HG03103 (cell line): ENCODE measurements around the gene NCCRP1.
"Not testable (repeated sequence)": the region's sequence is repeated elsewhere in the genome, so short reads cannot be mapped to it uniquely, and the experiment has no call there.

Source experiments
- ATAC-seq: cut with Tn5 transposase; IDR thresholded peaks from one replicate; pipeline ENCODE4 v1.9.1; 2021; ENCODE audit warnings: low read depth; ENCODE audit not compliant: unreplicated experiment

The NCCRP1 gene

DNA sequence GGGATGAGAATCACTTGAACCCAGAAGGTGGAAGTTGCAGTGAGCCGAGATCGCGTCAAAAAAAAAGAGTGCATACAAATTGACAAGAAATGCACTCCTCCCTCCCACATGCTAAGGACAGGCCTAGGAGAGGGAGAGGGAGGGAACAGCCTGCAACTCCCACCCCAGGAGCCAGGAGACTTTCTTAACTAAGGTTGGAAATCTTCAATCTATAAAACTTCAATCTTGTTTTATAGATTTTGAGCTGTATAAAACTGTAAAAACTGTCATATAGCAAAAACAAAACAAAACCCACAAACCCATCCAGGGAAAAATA is 8.6 kb downstream of the NCCRP1 start:
- ATAC-seq, result no peak

DNA sequence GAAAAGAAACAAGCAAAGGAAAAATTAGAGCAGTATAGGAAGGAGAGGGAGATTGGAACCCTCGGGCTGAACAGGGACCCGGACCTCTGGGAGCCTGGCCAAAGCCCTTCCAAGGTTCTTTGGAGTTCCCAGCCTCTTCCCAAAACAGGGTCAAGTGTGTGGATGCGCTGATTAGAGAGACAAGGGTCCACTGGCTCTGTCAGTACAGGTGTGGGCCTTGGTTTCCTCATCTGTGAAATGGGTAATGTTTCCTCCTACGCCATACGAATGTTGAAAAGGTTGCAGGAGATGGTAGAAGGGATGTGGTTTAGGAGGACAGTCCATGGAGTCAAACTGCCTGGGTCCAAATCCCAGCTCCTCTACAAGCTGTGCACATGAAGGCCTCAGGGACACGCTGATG is 9.4 kb downstream of the NCCRP1 start:
- no peak for ATAC-seq

DNA sequence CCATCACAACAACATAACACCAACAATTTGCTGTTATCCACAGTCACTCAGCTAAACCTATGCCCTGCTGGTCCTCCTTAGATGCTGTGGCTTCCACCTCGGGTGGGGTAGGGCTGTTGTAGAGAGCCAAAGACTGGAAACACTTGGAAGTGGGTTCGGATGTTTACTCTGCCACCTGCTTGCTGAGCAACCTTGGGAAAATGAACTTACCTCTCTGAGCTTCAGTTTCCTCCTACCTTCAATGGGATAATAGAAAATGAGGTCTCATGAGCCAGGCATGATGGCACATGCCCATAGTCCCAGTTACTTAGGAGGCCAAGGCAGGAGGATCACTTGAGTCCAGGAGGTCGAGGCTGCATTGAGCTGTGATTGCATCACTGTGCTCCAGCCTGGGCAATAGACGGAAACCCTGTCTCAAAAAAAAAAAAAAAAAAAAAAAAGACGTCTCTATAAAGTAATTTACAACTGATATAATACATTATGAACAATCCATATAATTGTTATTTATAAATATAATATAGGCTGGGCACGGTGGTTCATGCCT is 10.6 kb downstream of the NCCRP1 start:
- no peak for ATAC-seq

DNA sequence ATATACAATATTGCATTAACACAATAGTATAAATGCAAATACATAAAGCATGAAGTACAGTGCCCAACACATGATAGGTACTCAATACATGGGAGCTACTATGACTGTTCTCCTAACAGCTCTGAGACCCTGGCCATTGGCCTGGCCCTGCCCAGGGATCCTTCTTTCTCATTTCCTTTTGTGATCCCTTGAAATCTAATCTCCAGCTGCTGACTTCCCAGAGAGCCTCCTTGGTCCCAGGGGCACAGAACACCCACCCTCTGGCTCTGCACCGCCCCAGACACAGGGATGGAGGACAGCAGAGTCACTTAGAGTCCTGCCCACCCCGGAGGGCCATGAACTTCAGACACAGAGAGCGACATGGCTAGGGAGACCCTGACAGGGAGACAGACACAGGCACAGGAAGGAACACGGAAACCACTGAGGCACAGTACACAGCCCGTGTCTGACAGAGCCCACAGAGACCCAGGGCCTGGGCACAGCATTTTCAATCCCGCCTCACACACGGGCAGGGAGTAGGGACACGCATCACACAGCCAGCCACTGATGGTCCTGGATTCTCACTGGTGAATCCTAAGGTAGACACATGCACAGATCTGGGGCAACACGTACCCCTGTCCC is 11.5 kb downstream of the NCCRP1 start:
- ATAC-seq, result no peak

DNA sequence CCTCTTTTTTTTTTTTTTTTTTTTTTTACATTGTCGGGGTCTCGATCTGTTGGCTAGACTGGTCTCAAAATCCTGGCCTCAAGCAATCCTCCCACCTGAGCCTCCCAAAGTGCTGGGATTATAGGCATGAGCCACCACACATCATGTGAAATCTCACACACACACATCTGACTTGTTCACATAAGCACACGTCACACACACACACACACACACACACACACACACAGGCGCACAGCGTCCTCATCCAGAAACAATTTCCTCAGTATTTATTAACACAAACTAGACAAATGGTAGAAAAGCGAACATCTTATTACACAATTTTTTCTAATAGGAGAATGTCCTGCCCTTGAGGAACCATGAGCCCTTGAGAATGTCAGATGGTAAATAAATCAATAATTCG is 12.4 kb downstream of the NCCRP1 start:
- no peak for ATAC-seq

DNA sequence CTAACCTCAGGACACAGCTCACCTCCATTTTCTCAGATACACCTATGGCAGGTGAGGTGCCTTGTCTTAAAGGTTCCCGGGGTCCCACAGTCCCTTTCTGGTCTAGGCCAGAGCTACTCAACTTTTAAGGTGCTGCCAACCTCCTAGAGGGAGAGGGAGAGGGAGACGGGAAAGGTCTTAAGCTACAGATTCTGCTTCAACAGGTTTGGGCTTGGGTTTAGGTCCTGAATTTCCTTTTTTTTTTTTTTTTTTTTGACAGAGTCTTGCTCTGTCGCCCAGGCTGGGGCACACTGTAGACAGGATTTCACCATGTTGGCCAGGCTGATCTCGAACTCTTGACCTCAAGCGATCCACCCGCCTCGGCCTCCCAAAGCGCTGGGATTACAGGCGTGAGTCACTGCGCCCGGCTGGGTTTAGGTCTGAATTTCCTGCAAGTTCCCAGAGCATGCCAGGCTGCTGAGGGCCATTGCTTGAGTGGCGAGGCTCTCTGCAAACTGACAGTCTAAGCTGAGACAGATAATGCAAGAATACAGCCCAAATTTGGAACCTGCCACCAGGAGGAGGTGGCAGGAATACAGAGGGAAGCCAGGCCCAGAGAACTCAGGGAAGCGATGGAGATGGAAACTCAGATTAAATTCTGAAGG is 15.1 kb downstream of the NCCRP1 start:
- no peak for ATAC-seq

DNA sequence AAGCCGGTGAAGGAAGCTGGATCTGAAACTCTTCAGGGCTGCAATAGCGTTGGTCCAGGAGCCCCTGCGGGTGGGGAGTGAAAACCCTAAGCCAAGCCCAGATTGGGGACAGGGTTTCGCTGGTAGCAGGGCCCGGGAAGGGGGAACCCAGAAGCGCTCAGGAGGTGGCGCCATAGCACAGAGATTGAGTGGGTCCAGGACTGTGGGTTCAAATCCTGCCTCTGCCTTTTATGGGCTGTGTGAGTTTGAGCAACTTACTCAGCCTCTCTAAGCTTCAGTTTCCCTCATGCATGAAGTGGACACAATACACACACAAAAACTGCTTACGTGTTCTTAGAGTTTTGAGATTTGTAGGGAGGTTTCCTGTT is 15.6 kb downstream of the NCCRP1 start:
- no peak for ATAC-seq

DNA sequence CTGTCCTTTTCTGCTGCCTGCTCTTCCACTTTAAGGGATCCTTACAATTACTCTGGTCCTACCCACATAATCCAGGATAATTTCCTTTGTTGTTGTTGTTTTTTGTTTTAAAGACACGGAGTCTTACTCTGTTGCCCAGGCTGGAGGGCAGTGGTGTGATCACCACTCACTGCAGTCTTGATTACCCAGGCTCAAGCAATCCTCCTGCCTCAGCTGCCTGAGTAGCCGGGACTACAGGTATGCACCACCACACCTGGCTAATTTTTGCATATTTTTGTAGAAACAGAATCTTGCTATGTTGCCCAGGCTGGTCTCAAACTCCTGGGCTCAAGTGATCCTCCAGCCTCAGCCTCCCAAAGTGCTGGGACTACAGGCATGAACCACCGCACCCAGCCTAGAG is 18.6 kb downstream of the NCCRP1 start:
- not testable (repeated sequence) for ATAC-seq

DNA sequence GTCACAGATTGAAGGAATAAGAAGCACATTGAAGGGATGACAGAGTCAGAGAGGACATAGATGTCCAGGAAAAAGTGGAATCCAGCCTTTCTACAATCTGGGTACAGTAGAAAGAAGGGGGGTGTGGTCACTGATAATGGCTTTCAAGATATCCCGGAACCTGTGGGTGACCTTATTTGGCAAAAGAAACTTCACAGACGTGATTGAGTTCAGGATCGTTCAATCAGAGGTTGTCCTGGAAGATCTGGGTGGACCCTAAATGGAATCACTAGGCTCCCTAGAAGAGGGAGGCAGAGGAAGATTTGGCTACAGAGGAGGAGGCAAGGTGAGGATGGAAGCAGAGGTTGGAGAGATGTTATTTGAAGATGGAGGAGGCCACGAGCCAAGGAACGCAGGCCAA is 20.3 kb downstream of the NCCRP1 start:
- ATAC-seq, result no peak

DNA sequence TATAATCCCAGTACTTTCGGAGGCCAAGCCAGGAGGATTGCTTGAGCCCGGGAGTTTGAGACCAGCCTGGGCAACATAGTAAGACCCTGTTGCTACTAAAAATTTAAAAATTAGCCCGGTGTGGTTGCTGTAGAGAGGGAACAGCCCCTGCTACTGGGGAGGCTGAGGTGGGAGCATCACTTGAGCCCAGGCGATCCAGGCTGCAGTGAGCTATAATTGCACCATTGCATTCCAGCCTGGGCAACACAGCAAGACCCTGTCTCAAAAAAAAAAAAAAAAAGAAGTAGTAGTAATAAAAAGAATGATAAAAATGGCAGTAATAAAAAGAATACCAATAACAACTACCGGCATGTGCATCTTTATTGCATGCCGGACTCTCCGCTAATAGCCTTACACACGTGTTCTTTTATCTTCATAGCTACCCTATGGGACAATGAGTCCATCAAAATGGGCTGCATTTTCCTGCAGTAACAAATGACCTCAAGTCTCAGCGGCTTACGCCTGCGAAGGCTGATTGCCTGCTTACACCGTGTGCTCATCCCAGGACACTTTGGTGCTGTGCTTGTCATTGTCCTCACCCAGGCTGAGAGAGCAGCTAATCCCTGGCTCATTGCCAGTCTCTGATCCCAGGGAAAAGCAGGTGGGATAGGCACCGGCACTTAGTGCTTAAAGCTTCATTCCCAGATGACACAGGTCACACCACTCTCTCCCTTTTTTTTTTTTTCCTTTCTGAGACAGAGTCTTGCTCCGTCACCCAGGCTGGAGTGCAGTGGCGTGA is 21.7 kb downstream of the NCCRP1 start:
- ATAC-seq, result no peak

DNA sequence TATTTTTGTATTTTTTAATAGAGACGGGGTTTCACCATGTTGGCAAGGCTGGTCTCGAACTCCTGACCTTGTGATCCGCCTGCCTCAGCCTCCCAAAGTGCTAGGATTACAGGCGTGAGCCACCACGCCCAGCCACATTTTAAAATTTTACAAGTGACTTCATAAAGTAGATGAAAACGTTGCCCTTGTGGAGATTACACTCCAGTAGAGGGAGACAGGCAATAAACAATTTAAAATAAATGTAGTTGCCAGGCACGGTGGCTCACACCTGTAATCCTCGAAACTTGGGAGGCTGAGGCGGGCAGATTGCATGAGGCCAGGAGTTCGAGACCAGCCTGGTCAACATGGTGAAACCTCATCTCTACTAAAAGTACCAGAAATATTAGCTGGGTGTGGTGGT is 22.3 kb downstream of the NCCRP1 start:
- not testable (repeated sequence) for ATAC-seq

DNA sequence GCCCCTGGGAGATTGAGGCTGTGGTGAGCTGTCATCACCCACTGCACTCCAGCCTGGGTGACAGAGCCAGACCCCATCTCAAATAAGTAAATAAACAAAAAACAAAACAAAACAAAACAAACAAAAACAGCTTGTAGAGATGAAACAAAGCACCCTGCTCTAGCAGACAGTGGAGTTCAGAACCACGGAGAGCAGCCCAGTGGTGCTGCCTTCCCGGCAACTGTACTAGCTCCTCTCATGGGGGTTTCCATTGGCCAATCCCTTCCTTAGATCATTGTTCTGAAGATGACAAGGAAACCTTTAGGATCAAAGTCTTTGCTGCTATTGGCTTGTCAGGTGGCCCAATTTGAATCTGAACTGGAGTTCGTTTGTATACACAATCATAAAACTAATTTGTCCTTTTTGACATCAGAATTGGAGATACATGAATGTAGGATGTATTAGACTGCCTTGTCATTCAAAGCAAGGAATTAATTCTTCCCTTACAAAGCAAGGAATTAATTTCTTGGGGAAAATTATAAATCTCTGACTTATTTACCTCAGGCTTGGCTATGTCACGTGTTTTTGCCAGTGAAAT is 27.0 kb downstream of the NCCRP1 start:
- ATAC-seq, result no peak

DNA sequence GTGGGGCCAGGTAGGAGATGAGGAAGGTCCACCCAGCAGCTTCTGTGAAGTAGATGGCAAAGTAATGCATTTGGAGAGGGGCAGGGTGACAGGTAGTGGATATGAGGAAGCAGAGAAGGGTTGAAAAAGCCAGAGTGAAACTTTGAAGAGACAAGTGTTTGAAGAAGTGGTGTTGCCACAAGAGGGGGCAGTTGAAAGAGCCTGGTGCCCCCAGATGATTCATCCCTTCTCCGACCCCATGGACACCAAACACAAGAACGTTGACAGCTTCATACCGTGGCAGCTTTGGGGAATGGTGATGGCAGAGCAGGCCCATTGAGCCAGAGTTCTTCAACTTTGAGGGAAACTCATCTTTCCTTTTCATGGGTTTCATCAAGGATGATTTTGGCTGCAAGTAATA is 28.1 kb downstream of the NCCRP1 start:
- ATAC-seq, result no peak

DNA sequence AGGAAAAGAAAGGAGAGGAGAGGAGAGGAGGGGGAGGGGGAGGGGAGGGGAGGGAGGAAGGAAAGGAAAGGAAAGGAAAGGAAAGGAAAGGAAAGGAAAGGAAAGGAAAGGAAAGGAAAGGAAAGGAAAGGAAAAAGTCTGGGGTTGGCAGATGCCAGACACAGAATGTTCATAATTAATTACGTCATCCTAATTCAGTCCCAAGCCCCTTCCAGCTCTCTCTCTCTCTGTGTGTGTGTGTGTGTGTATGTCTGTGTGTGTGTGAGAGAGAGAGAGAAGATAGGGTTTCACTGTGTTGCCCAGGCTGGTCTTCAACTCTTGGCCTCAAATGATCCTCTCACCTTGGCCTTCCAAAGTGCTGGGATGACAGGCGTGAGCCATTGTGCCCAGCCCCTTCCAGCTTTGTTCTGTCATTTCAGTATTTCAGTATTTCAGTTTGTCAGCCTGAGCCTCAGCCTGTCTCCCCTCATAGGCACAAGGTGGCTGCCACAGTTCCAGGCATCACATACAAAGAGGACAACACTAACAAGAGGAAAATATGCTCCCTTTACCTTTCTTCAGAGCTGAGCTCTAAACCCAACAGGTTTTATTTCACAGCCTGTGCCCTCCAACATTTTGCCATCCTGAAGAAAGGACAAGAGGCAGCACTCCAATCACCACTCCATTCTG is 33.5 kb downstream of the NCCRP1 start:
- no peak for ATAC-seq

DNA sequence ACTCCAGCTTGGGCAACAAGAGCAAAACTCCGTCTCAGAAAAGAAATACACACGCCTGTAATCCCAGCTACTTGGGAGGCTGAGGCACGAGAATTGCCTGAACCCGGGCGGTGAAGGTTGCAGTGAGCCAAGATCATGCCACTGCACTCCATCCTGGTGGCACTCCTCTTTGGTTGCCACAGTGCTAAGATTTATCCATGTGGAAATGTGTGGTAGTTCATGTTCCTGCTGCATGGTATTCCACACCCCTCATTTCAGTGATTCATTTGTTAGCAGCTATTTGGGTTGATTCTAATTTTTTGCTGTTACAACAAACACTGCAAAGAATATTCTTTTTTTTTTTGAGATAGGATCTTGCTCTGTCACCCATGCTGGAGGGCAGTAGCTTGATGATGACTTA is 35.9 kb downstream of the NCCRP1 start:
- ATAC-seq, result no peak

DNA sequence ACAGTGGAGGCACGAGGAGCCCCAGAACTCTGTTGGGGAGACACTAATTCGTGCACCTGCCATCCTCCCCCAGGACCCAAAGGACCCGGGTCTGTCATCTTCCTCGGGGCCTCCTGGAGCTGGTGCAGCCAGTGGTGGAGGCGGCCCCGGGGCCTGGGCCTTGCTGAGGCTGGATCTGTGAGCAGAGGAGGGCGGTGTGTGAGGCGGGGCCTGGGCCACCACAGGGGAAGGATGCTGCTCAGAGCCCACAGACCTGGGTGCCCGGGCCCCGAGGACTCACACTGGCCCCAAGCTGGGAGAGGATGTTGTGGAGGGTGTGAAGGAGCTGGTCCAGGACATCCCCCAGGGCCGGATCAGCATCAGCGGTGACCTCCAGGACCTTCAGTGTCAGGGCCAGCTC is 39.8 kb downstream of the NCCRP1 start:
- ATAC-seq, result no peak

DNA sequence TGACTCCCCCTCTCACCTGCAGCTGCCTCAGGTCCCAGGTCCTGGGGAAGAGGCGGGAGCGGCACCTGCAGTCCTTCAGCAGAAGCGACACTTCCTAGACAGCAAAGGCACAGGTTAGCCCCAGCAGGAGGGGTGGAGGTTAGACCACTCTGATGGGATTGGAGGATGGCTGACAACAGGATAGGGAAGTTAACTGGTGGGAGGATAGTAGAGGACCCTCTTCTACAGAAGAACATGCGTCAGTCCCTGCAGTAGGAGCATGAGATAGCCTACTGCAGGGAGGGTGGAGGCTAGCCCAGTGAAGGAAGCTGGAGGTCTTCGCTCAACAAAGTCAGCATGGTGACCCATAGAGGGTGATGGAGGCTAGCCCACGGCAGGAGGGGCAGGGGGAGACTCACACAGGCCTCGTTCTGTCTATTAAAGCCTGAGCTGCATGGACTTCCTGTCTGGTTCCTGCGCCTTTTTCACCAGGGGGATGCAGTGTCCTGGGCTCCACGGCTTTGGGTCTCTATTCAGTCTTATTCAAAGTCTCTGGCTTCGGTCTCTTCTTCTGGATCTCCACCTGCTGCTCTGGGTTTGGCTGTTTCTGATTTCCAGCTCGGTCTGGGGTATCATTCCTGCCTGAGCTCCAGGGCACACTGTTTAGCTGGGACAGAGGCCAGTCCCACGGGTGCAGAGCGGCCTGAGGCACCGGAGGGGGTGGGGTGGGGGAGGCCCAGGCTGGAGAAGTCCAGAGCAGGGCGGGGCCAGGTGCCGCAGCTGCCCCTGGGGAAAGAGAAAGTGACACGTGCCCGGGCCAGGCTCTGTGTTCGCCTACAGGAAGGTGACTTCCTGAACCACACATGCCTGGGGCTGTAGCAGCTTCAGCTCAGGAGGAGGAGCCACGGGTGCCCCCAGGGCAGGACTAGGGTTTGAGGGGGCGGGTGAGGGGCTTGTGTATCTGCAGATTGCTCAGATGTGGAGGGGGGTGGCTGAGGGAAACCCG is 40.7 kb downstream of the NCCRP1 start:
- peak; percentile 61 for ATAC-seq

DNA sequence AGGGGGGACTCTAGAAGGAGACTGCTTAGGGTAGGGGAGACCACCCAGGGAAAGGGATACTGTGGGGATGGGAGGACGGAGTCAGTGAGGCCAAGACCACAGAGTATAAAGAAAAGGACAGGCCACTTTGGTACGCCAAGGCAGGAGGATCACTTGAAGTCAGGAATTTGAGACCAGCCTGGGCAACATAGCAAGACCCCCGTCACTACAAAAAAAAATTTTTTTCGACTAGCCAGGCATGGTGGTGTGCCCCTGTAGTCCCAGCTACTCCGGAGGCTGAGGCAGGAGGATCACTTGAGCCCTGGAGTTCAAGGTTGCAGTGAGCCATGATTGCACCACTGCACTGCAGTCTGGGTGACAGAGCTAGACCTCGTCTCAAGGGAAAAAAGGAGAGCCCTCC is 41.4 kb downstream of the NCCRP1 start:
- ATAC-seq, result no peak

DNA sequence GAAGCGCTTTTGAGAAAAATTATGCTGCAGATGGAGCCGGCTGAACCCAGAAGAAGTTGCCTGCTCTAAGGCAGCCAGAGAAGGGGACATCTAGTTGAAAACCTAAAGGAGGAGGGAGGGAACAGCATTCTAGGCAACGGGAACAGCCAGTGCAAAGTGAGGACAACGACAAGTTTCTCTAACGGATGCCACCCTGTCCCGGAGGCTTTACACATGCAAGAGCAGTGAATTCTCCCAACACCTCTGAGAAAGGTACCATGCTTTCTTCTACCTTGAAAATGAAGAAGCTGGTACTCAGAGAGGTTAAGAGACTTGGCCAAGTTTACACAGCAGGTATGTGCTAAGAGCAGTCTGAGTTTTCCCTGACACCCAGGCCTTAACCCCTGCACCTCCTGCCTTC is 42.2 kb downstream of the NCCRP1 start:
- no peak for ATAC-seq

DNA sequence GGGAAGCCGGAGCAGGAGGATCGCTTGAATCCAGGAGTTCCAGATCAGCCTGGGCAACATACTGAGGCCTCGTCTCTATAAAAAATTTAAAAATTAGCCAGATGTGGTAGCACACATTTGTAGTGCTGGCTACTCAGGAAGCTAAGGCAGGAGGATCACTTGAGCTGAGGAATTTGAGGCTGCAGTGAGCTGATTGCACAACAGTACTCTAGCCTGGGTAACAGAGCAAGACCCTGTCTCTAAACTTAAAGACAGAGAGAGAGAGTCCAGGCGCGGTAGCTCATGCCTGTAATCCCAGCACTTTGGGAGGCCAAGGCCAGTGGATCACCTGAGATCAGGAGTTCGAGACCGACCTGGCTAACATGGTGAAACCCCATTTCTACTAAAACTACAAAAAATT is 43.7 kb downstream of the NCCRP1 start:
- no peak for ATAC-seq
